ENCODE data around the gene BST1. TPM values are rescaled to one million over a fixed set of nuclear protein-coding genes. Genes with fewer than 3 reads are reported as not detected.

Gene BST1
- total RNA-seq, 1 experiment from 2014 or later = 0.69 TPM

- Histone ChIP-seq H3K27me3 (ENCODE audit: low read length) (no peaks in the 10 kb centered on the region), H3K79me2 (ENCODE audit: low read length) (no peaks in the 10 kb centered on the region), H2AFZ (ENCODE audit: low read length) (no peak overlapping the region), H3K9ac (ENCODE audit: low read length) (no peak overlapping the region), H3K27ac (ENCODE audit: low read length) (no peak overlapping the region), H3K4me3 (ENCODE audit: low read length) (no peak overlapping the region), H3K9me3 (ENCODE audit: low read length) (no peaks in the 10 kb centered on the region), H3F3A (ENCODE audit: low read length, unreplicated experiment) (no peaks in the 10 kb centered on the region), H3K4me1 (ENCODE audit: insufficient read depth, low read length) (peaks cover 9% of the 10 kb centered on the region), H4K20me1 (ENCODE audit: low read length) (no peaks in the 10 kb centered on the region), H3K9me2 (replicated peaks; ENCODE audit: low read length) (no peaks in the 10 kb centered on the region), H3K36me3 (ENCODE audit: low read depth, low read length) (no peaks in the 10 kb centered on the region), H3K4me2 (ENCODE audit: low read length) (no peak overlapping the region)
- ATAC-seq (no peak), DNase-seq (no peak)
- intact Hi-C loops (cut with micrococcal nuclease) = no loop called here
- TF ChIP-seq EZH2 (IDR thresholded peaks at IDR 0.05; ENCODE audit: low read length, unreplicated experiment) (no peak), CTCF (conservative IDR thresholded peaks at IDR 0.05; ENCODE audit: low read depth, low read length) (no peak), EZH2phosphoT487 (IDR thresholded peaks at IDR 0.05; ENCODE audit: borderline replicate concordance, low read length) (no peak)
- ChIA-PET CTCF (no interaction called here), POLR2A (ENCODE audit: unreplicated experiment) (no interaction called here)
- no TSS peak for BruUV-seq (replicated peaks)
These were observed 11.3 kb downstream of the BST1 start for GRCh38 chr4:15714141-15714540.

- POLR2A ChIA-PET (ENCODE audit: unreplicated experiment) = no interaction called here
- BruUV-seq (replicated peaks) = no TSS peak
These were observed 12.0 kb downstream of the BST1 start for GRCh38 chr4:15714646-15715435.

More at GRCh38 chr4:15714646-15715435, 12.0 kb downstream of the BST1 start:
- no peaks in the 10 kb centered on the region for H3K36me3 ChIP-seq (ENCODE audit: low read depth, low read length)
- H2AFZ ChIP-seq (ENCODE audit: low read length) = no peak overlapping the region
- H3K4me1 ChIP-seq (ENCODE audit: insufficient read depth, low read length) = peaks cover 9% of the 10 kb centered on the region
- CTCF ChIA-PET = no interaction called here
- H3K27ac ChIP-seq (ENCODE audit: low read length) = no peak overlapping the region
- TF ChIP-seq CTCF (conservative IDR thresholded peaks at IDR 0.05; ENCODE audit: low read depth, low read length) (no peak), EZH2 (IDR thresholded peaks at IDR 0.05; ENCODE audit: low read length, unreplicated experiment) (no peak), EZH2phosphoT487 (IDR thresholded peaks at IDR 0.05; ENCODE audit: borderline replicate concordance, low read length) (no peak)
- no peak for DNase-seq
- no peaks in the 10 kb centered on the region for H3F3A ChIP-seq (ENCODE audit: low read length, unreplicated experiment)
- H3K4me2 ChIP-seq (ENCODE audit: low read length) = no peak overlapping the region
- H3K27me3 ChIP-seq (ENCODE audit: low read length) = no peaks in the 10 kb centered on the region
- no peaks in the 10 kb centered on the region for H3K9me3 ChIP-seq (ENCODE audit: low read length)
- H4K20me1 ChIP-seq (ENCODE audit: low read length) = no peaks in the 10 kb centered on the region
- no peak overlapping the region for H3K9ac ChIP-seq (ENCODE audit: low read length)
- no peak overlapping the region for H3K4me3 ChIP-seq (ENCODE audit: low read length)
- no peaks in the 10 kb centered on the region for H3K79me2 ChIP-seq (ENCODE audit: low read length)
- intact Hi-C loops (cut with micrococcal nuclease) = no loop called here
- H3K9me2 ChIP-seq (replicated peaks; ENCODE audit: low read length) = no peaks in the 10 kb centered on the region
- ATAC-seq = no peak
